Ramos (cell line): Measurements from ENCODE around the gene LGR4.
"Not testable (repeated sequence)": the region's sequence is repeated elsewhere in the genome, so short reads cannot be mapped to it uniquely, and the experiment has no call there.

Experiments used
- in situ Hi-C: fragments of 300-500 bp; cut with MboI; formaldehyde crosslinking; loops from one replicate; pipeline ENCODE4 v1.14.3; 2022; ENCODE audit warnings: low sequenced_read_pairs; ENCODE audit not compliant: unreplicated experiment

The LGR4 gene

DNA sequence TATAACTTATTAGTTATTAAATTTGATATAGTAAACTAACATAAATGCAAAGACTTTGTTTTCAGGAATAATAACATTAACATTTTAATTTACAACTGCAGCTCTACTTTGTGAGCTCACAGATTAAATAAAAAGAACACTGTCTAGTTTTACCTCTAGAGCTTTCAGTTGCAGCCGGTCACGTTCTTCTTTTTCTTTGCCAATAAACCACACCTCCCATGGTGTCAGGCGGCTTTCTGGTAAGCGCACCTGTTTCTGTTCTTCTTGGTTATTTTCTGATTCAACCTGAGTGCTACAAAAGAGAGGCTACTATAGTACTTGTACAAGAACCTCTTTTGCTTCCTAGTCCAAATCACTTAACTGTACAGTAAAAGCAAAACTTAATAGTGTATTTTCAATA is 115.3 kb downstream of the LGR4 start:
- in situ Hi-C loops = no loop called here

GRCh38 chr11:27356624-27357222 is 115.9 kb downstream of the LGR4 start:
- in situ Hi-C loops = no loop called here

GRCh38 chr11:27355575-27356104 is 117.0 kb downstream of the LGR4 start:
- in situ Hi-C loops = no loop called here

DNA sequence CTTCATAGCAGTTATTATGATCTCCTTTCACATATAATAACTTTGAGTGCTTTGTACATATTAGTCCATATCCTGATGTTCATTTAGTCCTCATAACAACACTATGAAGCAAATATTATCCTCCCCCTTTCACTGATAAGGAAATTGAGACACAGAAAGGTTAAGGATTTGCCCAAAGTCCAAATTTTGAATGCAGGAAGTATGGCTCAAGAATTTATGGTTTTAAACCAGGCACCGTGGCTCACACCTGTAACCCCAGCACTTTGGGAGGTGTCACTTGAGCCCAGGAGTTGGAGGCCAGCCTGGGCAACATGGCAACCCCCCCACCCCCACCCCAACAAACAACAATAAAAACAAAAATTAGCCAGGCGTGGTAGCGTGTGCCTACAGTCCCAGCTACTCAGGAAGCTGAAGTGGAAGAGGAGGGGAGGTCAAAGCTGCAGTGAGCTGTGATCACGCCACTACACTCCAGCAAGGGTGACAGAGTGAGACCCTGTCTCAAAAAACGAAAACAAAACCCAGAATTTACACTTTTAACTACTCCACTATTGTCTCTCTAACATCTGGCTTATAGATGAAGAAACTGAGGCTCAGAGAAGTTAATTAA is 118.1 kb downstream of the LGR4 start:
- in situ Hi-C loops = no loop called here

DNA sequence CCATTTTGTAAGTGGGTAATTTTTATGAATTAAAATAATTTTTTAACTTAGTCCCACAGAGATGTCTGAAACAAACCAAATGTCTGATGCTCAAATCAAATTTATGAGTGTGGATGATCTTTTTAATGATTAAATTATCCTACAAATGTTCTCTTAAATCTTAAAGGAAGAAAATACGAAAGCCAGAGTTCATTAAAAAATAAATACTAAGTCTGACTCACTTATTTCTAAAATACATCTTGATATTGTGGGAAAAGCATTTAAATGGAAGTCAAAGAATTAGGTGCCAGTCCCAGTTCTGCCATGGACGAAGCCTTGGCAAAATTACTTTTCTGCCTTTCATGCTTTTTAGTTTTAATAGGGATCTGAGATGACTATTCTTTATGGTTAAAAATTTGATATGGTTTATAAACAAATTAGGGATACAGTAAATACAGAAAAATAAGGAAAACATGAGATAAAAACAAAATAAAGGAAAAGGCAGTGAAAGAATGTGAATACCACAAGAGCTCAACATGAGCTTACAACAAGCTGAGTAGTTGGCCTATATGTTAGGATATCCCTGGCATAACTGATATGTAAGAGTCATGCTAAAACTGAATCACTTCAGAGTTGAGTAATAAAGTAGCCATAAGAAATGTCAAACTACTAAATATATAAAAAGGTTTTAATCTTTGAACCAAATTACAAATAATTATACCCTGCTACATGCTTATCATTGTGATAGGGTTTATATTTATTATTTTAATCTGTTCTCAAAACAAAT is 118.8 kb downstream of the LGR4 start:
- in situ Hi-C loops = no loop called here

DNA sequence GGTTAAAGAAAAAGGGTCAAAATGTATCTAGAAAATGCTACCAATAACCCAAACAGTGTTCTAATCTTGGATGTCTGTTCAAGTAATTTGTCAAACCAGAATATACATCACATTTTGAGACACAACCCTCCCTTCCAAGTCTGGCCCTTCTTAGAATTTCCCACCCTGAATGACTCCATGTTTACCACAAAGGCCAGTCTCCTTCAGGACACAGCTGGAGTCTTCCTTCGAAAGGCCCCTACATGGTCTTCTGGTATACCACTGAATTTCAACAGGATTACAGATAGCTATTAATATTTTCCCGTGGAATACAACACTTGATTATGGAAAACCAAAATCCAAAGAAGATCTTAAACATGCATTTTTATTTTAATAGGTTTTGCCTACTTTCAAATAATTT is 119.8 kb downstream of the LGR4 start:
- in situ Hi-C loops = no loop called here

DNA sequence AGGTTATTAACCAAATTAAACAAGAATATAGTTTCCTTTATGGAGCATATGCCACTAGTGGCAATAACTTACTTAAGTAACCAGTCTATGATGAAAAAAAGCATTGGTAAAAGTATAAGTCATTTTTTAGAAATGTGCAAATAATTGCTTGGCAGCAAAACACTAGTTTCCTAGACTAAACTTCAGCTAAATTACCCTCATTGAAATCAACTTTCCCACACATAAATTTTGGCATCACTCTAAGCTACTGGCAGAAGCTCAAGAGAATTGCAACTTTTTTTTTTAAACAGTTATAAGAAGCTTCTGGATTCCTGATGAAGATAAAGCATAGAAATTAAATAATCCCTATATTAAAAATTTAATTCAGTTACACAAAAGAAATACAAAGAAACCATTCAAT is 122.1 kb downstream of the LGR4 start:
- in situ Hi-C loops = no loop called here

DNA sequence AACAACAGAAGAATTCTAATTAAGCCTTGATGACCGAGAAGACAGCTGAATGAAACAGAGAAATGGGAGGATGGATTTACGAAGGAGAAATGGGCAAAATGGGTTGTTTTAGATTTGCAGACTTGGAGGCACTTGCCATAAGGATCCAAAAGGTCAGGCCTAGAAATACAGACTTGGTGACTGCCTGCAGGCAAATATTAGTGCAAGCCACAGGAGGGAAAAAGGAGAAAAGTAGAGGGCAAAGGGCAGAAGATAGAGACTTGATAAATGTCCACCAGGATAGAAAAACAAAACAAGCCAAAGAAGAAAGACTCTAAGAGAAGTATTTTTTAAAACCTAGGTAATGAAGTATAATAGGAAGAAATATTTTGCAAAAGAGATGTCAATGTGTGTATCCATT is 122.7 kb downstream of the LGR4 start:
- in situ Hi-C loops = no loop called here

DNA sequence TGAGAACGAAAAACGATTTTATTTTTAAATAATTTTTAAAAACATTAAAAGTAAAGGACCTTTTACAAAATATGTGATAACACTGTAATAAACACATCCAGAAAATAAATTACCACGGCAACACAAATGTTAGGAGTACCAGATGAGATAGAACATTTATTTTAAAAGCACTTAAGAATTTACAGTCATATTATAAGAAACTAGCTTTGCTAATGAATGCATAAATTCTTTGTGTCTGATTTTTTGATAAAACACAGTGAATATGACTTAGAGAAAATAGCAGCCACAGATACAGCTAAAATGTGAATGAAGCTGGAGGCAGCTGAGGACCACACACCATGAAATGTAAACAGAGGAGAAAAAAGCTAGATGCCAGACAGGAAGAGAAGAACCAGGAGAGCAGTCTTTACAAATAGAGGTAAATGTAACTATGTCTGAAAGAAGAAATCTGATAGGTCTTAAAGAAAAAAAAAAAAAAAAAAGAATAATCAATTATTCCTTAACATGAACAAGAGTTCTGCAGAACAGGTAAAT is 124.2 kb downstream of the LGR4 start:
- in situ Hi-C loops = no loop called here

DNA sequence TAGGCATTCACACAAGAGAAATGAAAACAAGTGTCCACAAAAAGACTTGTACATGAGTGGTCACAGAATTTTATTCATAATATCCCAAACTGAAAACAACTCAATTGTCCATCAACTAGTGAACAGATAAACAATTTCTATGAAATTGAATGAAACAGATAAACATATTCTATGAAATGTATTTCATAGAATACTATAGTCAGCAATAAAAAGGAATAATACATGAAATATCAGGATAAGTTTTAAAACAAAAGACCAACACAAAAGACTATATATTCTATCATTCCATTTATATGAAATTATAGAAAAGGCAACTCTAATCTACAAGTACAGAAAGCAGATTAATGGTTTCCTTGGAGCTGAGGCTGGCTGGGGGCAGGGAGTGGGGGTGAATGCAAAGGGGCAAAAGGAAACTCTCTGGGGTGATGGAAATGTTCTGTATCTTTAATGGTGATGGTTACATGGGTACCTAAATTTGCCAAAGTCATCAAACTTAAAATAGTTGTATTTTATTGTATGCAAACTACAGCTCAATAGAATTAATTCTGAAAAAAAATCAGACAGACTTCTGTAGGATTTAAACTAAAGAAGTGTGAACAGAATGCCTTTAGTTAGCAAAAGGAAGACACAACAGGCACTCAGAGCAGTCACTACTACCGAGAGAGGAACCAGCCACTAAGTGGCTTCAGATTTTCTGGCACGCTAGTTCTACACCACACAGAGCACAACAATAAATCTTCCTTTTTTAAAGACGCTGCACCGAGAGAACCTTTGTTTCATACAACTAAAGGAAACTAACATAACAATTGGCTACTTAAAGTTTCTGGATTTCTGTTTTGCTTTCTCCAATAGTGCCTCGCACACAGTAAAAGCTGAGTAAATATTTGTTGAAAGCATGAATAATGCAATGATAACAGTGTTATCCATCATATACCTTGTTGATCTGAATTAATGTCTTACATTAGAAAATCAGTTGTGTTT is 124.9 kb downstream of the LGR4 start:
- in situ Hi-C loops = no loop called here

- in situ Hi-C loops = no loop called here
Measured at GRCh38 chr11:27339941-27340340, 132.6 kb downstream of the LGR4 start.

DNA sequence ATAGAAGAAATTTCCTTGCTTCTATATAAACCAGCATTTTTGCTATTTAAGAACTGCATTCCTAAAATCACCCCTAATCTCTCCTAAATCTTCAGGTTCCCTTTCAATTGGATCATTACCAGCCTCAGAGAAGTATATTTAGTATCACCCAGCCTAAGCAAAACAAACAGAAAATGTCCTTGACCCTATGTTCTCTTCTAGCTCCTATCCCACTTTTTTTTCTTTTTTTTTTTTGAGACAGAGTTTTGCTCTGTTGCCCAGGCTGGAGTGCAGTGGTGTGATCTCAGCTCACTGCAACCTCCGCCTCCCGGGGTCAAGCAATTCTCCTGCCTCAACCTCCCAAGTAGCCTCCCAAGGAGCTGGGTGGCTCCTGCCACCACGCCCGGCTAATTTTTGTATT is 137.8 kb downstream of the LGR4 start:
- in situ Hi-C loops = not testable (repeated sequence)

DNA sequence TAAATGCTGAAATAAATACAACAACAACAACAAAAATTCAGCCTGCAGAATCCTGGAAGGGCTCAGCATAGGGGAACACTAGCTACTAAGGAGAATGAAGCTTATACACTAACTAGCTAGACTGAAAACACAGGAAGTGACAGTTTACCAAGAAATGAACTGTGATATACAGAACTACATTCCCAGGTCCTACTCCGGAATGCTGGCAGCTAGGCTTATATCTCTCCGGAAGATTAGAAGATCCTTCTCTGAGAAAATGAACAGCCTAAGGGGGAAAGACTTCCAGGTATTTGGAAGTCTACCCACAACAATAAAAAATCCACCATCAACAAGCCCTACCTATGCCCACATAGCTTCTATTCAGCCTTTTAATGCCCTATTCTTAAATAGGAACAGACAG is 140.6 kb downstream of the LGR4 start:
- in situ Hi-C loops = no loop called here

DNA sequence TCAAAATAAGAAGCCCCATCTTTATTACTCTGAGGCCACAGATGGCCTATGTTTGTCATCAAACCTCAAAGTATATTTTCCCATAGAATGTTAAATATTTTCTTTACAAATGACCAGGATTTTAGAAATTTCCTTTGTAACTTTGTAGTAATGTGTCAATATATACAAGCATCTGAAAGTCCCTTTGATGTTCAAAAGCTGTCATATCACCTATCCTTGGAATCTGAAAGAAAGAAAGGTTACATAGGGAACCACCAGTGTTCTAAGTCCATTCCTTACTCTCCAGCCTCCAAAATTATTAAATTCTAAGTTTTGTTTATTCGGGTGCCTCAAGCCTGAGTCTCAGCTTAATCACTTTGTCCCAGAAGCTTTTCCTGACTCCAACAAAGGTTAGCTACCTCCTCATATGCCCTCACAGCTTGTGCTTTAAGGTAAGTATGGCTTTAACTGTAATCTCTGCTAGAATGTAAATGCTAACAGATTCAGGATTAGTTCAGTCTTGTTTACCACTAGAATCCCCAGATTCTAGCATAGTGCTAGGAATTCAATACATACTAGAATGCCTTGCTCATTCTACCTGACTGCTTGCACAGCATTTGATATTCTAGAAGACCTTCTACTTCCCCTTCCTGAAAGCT is 141.8 kb downstream of the LGR4 start:
- in situ Hi-C loops = no loop called here

DNA sequence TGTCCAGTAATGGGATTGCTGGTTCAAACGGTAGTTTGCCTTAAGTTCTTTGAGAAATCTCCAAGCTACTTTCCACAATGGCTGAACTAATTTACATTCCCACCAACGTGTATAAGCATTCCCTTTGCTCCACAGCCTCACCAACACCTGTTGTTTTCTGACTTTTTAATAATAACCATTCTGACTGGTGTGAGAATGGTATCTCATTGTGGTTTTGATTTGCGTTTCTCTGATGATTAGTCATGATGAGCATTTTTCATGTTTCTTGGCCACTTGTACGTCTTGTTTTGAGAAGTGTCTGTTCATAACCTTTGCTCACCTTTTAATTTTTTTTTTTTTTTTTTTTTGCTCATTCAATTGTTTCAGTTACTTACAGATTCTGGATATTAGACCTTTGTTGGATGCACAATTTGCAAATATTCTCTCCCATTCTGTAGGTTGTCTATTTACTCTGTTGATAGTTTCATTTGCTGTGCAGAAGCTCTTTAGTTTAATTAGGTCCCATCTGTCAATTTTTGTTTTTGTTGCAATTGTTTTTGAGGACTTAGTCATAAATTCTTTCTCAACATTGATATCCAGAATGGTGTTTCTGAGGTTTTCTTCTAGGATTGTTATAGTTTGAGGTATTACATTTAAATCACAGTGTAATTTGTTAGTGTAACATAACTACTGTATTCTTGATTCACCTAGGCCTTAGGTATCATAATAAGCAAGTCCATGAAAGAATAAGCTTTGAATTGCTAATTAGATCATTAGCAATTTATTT is 142.5 kb downstream of the LGR4 start:
- in situ Hi-C loops = no loop called here

DNA sequence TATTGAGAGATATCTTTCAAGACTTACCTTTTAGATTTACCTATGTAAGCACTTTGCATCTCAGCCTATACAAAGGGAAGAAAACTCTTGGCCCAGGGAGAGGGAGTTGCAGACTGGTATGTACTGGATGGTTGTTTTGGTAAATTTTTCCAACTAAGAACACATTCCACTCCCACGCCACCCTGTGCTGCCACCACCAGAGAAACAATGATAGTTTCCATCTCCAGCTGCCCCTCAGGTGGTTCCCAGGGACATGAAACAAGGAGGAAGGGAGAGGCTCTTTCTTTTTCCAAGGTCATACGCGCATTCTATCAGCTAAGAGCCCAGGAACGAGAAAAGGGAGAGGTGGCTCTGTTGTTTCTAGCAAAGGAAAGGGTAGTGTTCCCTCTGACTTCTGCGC is 144.0 kb downstream of the LGR4 start:
- in situ Hi-C loops = no loop called here

GRCh38 chr11:27327064-27327463 is 145.5 kb downstream of the LGR4 start:
- in situ Hi-C loops = not testable (repeated sequence)

GRCh38 chr11:27322196-27322595 is 150.4 kb downstream of the LGR4 start:
- in situ Hi-C loops = not testable (repeated sequence)

DNA sequence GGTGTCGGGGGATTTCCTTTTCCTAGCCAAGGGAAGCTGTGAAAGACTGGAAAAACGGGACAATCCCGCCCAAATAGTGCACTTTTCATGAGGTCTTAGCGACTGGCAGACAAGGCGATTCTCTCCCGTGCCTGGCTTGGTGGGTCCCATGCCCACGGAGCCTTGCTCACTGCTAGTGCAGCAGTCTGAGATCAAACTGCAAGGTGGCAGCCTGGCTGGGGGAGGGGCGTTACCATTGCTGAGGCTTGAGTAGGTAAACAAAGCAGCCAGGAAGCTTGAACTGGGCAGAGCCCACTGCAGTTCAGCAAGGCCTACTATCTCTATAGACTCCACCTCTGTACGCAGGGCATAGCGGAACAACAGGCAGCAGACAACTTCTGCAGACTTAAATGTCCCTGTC is 151.2 kb downstream of the LGR4 start:
- in situ Hi-C loops = not testable (repeated sequence)
